ENCODE measurements around the gene OSBPL6.

DNA sequence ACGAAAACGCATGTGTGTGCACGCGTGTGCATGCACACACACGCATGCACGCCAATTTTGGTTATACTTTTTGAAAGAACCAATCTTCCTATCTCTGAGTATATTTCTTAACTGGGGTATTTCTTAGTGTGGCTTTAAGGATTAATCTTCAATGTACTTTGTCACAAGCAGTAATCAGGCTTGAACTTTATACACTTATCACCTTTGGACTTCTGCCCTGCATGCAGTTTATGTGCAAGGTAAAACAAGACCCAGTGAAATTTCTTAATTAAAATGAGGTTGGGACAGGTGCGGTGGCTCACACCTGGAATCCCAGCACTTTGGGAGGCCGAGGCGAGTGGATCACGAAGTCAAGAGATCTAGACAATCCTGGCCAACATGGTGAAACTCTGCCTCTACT is 85.3 kb downstream of the OSBPL6 start:
- TF ChIP-seq MAX (IDR thresholded peaks at IDR 0.05) (no peak), EZH2 (IDR thresholded peaks at IDR 0.05) (no peak), CBX3 (IDR thresholded peaks at IDR 0.05; ENCODE audit: low read depth) (no peak), YY1 (IDR thresholded peaks at IDR 0.05; ENCODE audit: extremely low read depth, insufficient replicate concordance, low read depth, low read length) (no peak), CTCF (IDR thresholded peaks at IDR 0.05 in 2 of 3, conservative IDR thresholded peaks at IDR 0.05 in 1 of 3; ENCODE audit: borderline replicate concordance in 1 of 3, insufficient read depth in 1 of 3, low read depth in 2 of 3, low read length in 2 of 3) (no peak), POLR2AphosphoS5 (IDR thresholded peaks at IDR 0.05; ENCODE audit: low read depth, low read length) (no peak), POLR2A (IDR thresholded peaks at IDR 0.05; ENCODE audit: borderline replicate concordance, extremely low read depth, insufficient read depth, insufficient read length) (no peak), EZH2phosphoT487 (IDR thresholded peaks at IDR 0.05; ENCODE audit: borderline replicate concordance) (no peak), ATF3 (IDR thresholded peaks at IDR 0.05) (no peak), ZFX (IDR thresholded peaks at IDR 0.05) (no peak), SP1 (IDR thresholded peaks at IDR 0.05; ENCODE audit: low read depth) (no peak), TCF7L2 (IDR thresholded peaks at IDR 0.05; ENCODE audit: borderline replicate concordance, extremely low read depth, insufficient read depth, insufficient read length) (no peak)

Data from HCT116 (cell line).